HL-60 (cell line): ENCODE results near the gene JMJD7.

Source experiments
- DNase-seq, 2 experiments: peaks; one replicate each; pipeline ENCODE4 v3.0.0-alpha.2; 2010 to 2020; ENCODE audit warnings: low read depth in 1 of 2, low spot score in 1 of 2
- H3K27ac ChIP-seq: fragments of 250-450 bp; sonication (Bioruptor Pico); replicated peaks from 2 replicates; pipeline ENCODE4 v1.5.1; 2020; ENCODE audit warnings: mild to moderate bottlenecking, moderate library complexity
- H3K27me3 ChIP-seq: fragments of 250-450 bp; sonication (Bioruptor Pico); 2 replicates; pipeline ENCODE4 v1.5.1; 2021; ENCODE audit warnings: mild to moderate bottlenecking, moderate library complexity; ENCODE audit not compliant: insufficient read depth, poor library complexity, severe bottlenecking
- H3K4me3 ChIP-seq: replicated peaks from 2 replicates; pipeline ENCODE4 v1.5.1; 2011; ENCODE audit warnings: mild to moderate bottlenecking, control low read depth, low read length; ENCODE audit not compliant: insufficient read depth
- GABPA ChIP-seq: IDR thresholded peaks from 2 replicates; pipeline ENCODE4 v1.6.1; 2012; ENCODE audit warnings: low read depth
- POLR2AphosphoS5 ChIP-seq: IDR thresholded peaks from 2 replicates; pipeline ENCODE4 v1.6.1; 2012; ENCODE audit warnings: low read depth
- SPI1 ChIP-seq: IDR thresholded peaks from 2 replicates; pipeline ENCODE4 v1.6.1; 2012; ENCODE audit warnings: low read depth, mild to moderate bottlenecking, borderline replicate concordance
- TF ChIP-seq, protein P1 (sequence below): IDR thresholded peaks from 2 replicates; pipeline ENCODE4 v1.6.1; 2012; ENCODE audit warnings: low read depth; ENCODE audit not compliant: insufficient replicate concordance
- TF ChIP-seq, protein P2 (sequence below): IDR thresholded peaks from one replicate; pipeline ENCODE4 v1.5.1; 2011; ENCODE audit warnings: low read length, control low read depth, inconsistent platforms; ENCODE audit not compliant: insufficient read depth

The JMJD7 gene

DNA sequence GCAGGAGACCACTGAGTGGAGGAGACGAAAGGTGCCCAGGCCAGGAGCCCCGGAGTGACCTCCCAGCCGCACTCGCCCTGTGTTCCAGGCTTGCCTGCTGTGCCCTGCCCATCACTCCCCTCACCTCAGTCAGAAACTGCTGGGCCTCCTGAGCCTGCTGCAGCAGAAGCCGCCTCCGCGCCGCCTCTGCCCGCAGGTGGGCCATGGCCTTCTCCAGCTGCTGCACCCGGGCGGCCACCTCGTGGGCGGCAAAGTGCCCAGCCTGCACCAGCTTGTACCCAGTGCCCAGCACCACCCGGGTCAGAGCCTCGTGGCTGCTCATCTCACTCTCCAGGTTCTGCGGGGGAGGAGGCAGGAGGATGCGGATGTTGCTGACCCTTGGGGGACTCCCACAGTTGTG, 28.4 kb downstream of the JMJD7 start:
- TF ChIP-seq SPI1, result no peak
- no peak for TF ChIP-seq POLR2AphosphoS5
- no peak overlapping the region for H3K27ac ChIP-seq
- no peak overlapping the region for H3K4me3 ChIP-seq
- no peak for DNase-seq
- no peaks in the 10 kb centered on the region for H3K27me3 ChIP-seq

DNA sequence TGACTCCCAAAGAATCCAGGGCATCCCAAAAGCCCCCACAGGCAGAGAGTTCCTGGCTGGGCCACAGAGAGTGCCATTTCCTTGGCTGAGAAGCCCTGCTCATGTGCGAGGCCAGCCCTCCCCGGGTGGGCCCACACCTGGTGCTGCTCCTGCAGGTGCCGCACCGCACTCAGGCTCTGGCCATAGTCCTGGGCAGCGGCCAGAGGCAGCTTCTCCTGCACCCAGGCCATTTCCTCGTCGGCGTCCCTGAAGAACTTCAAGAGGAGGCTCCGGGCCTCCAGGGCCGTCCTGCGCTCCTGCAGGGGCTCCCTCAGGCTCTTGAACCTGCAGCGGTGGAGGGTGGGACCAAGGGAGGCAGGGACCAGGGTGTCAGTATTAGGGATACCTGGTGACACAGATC, 28.8 kb downstream of the JMJD7 start:
- TF ChIP-seq SPI1, result no peak
- TF ChIP-seq, protein P1, sequence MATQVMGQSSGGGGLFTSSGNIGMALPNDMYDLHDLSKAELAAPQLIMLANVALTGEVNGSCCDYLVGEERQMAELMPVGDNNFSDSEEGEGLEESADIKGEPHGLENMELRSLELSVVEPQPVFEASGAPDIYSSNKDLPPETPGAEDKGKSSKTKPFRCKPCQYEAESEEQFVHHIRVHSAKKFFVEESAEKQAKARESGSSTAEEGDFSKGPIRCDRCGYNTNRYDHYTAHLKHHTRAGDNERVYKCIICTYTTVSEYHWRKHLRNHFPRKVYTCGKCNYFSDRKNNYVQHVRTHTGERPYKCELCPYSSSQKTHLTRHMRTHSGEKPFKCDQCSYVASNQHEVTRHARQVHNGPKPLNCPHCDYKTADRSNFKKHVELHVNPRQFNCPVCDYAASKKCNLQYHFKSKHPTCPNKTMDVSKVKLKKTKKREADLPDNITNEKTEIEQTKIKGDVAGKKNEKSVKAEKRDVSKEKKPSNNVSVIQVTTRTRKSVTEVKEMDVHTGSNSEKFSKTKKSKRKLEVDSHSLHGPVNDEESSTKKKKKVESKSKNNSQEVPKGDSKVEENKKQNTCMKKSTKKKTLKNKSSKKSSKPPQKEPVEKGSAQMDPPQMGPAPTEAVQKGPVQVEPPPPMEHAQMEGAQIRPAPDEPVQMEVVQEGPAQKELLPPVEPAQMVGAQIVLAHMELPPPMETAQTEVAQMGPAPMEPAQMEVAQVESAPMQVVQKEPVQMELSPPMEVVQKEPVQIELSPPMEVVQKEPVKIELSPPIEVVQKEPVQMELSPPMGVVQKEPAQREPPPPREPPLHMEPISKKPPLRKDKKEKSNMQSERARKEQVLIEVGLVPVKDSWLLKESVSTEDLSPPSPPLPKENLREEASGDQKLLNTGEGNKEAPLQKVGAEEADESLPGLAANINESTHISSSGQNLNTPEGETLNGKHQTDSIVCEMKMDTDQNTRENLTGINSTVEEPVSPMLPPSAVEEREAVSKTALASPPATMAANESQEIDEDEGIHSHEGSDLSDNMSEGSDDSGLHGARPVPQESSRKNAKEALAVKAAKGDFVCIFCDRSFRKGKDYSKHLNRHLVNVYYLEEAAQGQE, result no peak
- TF ChIP-seq, protein P2, sequence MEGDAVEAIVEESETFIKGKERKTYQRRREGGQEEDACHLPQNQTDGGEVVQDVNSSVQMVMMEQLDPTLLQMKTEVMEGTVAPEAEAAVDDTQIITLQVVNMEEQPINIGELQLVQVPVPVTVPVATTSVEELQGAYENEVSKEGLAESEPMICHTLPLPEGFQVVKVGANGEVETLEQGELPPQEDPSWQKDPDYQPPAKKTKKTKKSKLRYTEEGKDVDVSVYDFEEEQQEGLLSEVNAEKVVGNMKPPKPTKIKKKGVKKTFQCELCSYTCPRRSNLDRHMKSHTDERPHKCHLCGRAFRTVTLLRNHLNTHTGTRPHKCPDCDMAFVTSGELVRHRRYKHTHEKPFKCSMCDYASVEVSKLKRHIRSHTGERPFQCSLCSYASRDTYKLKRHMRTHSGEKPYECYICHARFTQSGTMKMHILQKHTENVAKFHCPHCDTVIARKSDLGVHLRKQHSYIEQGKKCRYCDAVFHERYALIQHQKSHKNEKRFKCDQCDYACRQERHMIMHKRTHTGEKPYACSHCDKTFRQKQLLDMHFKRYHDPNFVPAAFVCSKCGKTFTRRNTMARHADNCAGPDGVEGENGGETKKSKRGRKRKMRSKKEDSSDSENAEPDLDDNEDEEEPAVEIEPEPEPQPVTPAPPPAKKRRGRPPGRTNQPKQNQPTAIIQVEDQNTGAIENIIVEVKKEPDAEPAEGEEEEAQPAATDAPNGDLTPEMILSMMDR, result no peak
- no peak for TF ChIP-seq POLR2AphosphoS5
- no peak for TF ChIP-seq GABPA
- DNase-seq, result no peak
- H3K27me3 ChIP-seq, result no peaks in the 10 kb centered on the region

DNA sequence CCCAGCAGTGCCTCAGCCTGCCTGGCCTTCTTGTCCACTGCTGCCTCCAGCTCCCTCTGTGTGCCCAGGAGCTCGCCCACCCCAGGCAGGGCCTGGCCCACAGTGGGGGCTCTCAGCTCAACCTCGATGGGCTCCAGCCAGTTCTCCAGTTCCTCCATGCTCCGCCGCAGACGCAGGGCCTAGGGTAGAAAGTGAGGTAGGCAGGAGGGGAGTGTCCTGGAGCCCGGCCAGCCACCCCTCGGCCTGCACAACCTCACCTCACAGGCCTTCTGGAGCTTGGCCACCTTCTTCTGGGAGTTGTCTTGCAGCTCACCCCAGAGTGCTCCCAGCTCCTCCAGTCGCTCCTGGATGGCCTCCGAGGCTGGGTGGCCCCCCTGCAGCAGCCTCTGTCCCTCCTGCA, 29.4 kb downstream of the JMJD7 start:
- Histone ChIP-seq H3K4me3 (no peak overlapping the region), H3K27ac (no peak overlapping the region), H3K27me3 (no peaks in the 10 kb centered on the region)
- no peak for DNase-seq
- TF ChIP-seq, protein P2, result no peak
- TF ChIP-seq, protein P1, result no peak
- no peak for TF ChIP-seq GABPA

More for the DNA sequence above, 28.8 kb downstream of the JMJD7 start:
- no peak overlapping the region for H3K27ac ChIP-seq
- no peak overlapping the region for H3K4me3 ChIP-seq

DNA sequence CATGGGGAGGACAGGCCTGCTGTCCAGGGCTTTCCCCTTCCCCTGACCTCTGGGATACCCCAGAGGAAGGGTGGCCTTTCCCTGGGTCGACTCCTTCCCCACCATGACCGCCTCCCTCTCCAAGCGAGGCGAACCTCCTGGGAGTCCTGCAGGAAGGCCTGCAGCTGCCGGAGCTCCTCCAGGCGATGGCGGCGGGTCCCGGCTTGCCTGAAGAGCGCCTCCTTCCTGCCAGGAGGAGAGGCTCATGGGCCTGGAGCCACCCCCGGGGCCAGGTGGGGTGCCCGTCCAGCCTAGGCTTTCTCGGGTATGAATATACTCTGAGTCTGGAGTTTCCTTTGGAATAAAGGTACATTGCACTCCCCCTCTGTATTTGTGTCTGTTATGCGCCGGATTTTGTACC, 30.9 kb downstream of the JMJD7 start:
- H3K27ac ChIP-seq, result no peak overlapping the region
- H3K4me3 ChIP-seq, result no peak overlapping the region
- DNase-seq, result no peak
- TF ChIP-seq, protein P2, result no peak
- TF ChIP-seq, protein P1, result no peak
- H3K27me3 ChIP-seq, result peaks cover 1% of the 10 kb centered on the region
